ENCODE data around the gene FARSA.

Gene FARSA

DNA sequence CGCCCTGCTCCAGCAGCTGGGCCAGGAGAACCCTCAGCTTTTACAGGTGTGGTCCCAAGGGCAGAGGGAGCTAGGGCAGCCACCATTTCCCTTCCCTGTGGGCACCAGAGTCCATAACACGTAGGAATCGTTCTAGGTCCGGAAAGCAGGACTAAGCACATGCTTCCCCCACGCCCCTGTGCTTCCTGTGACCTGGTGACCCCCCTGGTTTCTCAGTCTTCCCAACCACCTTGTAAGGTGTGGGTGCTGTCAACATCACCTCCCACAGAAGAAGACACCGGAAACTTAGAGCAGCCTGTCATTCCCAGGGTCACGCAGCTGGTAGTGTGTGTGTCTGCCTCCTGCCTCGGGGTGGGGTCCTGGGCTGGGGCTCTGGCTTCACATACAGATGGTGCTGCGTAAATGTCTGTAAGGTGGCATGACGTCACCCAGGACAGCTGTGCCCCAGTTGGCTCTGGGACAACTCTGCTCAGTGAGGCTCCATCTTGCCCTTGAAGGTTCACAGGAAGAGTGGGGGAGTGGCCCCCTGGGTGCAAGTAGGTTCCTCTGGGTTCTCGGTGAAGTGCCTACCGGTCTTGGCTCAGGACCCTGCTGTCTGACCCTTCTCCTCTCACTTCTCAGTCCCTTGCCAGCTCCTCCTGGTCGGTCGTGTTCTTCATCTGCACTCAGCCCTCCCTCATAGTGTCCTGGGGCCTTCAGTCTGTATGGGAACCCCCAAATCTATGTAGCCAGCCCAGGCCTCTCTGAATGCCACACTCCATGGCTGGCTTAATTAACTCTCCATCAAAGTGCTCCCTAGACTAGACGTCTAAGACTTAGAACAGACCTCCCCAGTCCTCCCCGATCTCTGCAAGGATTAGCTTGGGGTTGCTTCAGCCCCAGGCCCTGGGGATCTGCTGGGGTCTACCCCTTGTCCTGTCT lies 16.1 kb upstream of the FARSA start:
- H3K27ac Mint-ChIP-seq: no peak overlapping the region
- peaks cover 20 to 24% of the 10 kb centered on the region in 2 donors for H3K4me1 Mint-ChIP-seq (ENCODE audit: low read depth in 2 of 2)
- DNase-seq (no peak), ATAC-seq (replicated peaks) (no peak)
- no peaks in the 10 kb centered on the region for H3K9me3 Mint-ChIP-seq
- H3K4me3 Mint-ChIP-seq: no peak overlapping the region
- peaks cover 71% of the 10 kb centered on the region for H3K36me3 Mint-ChIP-seq (ENCODE audit: insufficient read depth)
- H3K27me3 Mint-ChIP-seq: no peaks in the 10 kb centered on the region

DNA sequence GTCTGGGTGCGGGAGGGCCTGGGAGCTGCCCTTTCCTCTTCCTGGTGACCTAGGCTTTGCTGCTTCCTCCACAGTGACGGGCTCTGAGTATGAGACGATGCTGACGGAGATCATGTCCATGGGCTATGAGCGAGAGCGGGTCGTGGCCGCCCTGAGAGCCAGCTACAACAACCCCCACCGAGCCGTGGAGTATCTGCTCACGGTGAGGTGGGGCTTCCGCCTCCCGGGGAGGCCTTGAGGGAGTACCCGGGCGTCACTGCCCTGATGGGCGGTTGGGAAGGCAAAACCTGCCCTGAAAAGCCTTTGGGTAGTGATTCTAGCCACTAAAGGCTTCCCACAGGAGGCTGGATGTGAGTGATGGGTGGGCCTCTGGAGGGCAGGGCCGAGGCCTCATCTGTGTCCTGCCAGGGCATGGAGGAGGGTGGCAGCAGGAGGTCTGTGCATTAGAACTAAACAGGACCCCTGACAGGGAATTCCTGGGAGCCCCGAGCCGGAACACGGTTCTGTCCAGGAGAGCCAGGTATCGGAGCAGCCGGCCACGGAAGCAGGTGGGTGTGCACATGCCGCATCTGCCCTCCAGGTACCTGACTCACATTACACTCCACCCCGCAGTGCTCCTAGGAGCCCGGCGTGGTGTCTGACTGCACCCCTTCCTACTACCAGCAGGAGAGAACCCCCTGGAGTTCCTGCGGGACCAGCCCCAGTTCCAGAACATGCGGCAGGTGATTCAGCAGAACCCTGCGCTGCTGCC lies 15.3 kb upstream of the FARSA start:
- Mint-ChIP-seq H3K9me3 (no peaks in the 10 kb centered on the region), H3K4me3 (peak overlapping the region in 1 of 2 donors; percentile 33), H3K4me1 (ENCODE audit: low read depth in 2 of 2) (peaks cover 15 to 21% of the 10 kb centered on the region in 2 donors), H3K36me3 (ENCODE audit: insufficient read depth) (peaks cover 73% of the 10 kb centered on the region), H3K27me3 (no peaks in the 10 kb centered on the region), H3K27ac (no peak overlapping the region)
- DNase-seq (no peak), ATAC-seq (replicated peaks) (no peak)

DNA sequence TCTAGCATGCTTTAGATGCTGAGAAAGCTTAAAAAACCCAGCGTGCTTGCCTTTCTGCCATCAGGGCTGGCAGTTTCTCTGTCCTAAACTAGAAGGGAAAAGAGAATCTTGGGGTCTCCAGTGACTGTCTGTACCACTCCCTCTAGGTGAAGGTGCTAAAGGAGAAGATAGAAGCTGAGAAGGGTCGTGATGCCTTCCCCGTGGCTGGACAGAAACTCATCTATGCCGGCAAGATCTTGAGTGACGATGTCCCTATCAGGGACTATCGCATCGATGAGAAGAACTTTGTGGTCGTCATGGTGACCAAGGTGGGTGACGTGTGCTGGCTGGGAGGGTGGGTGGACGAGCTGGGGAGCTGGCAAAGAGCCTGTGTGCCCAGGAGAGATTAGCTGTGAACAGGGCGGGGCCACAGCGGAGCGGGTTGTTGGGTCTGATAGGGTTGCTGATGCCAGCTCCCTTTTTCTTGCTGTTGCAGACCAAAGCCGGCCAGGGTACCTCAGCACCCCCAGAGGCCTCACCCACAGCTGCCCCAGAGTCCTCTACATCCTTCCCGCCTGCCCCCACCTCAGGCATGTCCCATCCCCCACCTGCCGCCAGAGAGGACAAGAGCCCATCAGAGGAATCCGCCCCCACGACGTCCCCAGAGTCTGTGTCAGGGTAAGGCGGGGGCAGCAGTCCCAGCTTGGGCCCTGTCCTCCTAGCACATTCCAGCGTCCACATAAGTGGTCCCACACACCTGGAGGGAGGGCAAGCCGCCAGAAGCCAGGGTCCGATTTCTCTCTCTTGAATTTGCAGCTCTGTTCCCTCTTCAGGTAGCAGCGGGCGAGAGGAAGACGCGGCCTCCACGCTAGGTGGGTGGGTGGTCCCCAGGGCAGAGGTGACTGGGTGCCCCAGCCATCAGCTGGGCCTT lies 14.4 kb upstream of the FARSA start:
- no peak overlapping the region for H3K27ac Mint-ChIP-seq
- H3K27me3 Mint-ChIP-seq: no peaks in the 10 kb centered on the region
- peaks cover 20 to 26% of the 10 kb centered on the region in 2 donors for H3K4me1 Mint-ChIP-seq (ENCODE audit: low read depth in 2 of 2)
- DNase-seq (no peak), ATAC-seq (replicated peaks) (no peak)
- peak overlapping the region in 1 of 2 donors; percentile 33 for H3K4me3 Mint-ChIP-seq
- peaks cover 77% of the 10 kb centered on the region for H3K36me3 Mint-ChIP-seq (ENCODE audit: insufficient read depth)
- no peaks in the 10 kb centered on the region for H3K9me3 Mint-ChIP-seq

DNA sequence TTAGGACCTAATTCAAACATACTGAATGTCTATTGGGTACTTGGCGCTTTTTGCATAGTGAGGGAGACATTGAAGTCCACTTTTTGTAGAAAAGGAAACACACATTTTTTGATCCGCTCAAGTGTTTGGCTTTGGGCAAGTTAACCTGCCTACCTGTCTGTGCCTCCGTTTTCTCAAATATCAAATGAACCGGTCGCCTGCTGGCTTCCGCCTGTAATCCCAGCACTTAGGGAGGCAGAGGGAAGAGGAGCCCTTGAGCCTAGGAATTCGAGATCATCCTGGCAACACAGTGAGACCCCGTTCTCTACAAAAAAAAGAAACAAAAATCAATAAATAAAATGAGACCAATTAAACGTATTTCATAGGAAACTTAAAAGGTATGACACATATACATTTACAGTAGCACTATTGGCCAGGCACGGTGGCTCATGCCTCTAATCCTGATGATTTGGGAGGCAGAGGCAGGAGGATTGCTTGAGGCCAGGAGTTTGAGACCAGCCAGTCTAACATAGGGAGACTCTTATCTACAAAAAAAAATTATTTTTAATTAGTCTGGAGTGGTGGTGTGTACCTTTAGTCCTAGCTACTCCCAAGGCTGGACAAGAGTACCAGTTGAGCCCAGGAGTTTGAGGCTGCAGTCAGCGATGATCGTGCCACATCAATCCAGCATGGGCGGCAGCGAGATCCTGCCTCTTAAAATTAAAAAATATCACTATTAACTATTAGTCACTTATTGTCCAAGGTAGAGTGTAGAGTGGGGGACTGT lies 13.4 kb upstream of the FARSA start:
- Mint-ChIP-seq H3K27me3 (no peaks in the 10 kb centered on the region), H3K27ac (peak overlapping the region; percentile 98)

DNA sequence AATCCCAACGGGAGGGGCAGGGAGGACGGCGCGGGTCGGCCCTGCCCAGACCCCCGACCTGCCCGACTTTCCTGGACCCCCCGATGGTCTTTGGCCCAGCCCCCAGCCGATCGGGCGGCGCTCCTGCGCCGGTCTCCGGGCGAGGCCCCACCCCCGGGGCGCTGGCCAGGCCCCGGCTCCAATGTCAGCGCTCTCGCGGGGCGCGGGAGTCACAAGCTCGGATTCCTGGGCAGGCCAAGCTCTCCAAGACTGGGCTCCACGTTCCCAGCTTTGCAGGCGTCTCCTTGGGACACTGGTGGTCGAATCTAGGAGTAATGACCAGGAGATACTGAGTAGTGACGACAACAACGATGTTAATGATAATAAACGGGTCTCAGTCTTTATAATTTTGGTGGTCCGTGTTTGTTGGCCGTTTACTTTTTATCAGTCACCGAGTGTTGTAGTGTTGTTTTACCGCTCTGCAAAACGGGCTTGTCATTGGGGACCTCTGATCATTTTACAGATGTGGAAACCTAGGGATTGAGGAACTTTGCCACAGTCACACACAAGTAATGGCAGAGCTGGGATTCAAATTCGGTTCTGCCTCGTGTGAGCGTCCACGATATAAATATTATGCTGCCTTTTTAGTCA lies 12.7 kb upstream of the FARSA start:
- no peaks in the 10 kb centered on the region for H3K9me3 Mint-ChIP-seq
- H3K27ac Mint-ChIP-seq: peak overlapping the region; percentile 98
- peak; percentile 53 for ATAC-seq (replicated peaks)
- DNase-seq: peak in 2 of 3 experiments; percentile 28 to 35
- H3K4me3 Mint-ChIP-seq: peak overlapping the region; percentile 96 to 97
- H3K27me3 Mint-ChIP-seq: no peaks in the 10 kb centered on the region
- peaks cover 20 to 31% of the 10 kb centered on the region in 2 donors for H3K4me1 Mint-ChIP-seq (ENCODE audit: low read depth in 2 of 2)
- peaks cover 79% of the 10 kb centered on the region for H3K36me3 Mint-ChIP-seq (ENCODE audit: insufficient read depth)

More for the DNA sequence above, 13.4 kb upstream of the FARSA start:
- Mint-ChIP-seq H3K4me1 (ENCODE audit: low read depth in 2 of 2) (peaks cover 20 to 31% of the 10 kb centered on the region in 2 donors), H3K9me3 (no peaks in the 10 kb centered on the region), H3K4me3 (peak overlapping the region; percentile 96 to 97), H3K36me3 (ENCODE audit: insufficient read depth) (peaks cover 78% of the 10 kb centered on the region)
- DNase-seq: no peak
- ATAC-seq (replicated peaks): no peak

DNA sequence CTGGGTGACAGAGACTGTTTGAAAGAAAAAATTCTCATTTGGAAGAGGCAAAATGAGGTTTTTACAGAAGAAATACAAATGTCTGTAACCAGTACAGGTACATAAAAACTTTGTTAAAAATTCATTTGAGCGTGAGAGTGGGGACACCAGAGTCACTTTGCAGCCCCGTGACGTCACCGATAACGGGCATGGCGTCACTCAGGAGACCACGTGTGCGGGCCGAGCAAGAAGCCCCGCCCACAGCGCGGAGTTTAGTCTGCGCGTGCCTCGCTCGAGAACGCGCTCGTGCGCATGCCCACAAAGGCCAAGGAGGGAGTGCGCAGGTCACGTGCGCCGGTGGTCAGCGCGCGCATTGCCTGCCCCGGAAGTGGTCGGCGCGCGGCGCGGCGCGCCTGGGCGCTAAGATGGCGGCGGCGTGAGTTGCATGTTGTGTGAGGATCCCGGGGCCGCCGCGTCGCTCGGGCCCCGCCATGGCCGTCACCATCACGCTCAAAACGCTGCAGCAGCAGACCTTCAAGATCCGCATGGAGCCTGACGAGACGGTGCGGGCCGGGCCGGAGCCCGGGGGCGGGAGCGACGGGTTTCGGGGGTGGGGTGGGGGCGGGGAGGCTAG lies 12.1 kb upstream of the FARSA start, which contains the start of gene RAD23A:
TSS of gene RAD23A (plus strand) at position 384 of the 613 bp plus-strand sequence. CDS start at position 471, 87 bp downstream.
- peak within 1 kb of the TSS; percentile 96 to 97 for H3K4me3 Mint-ChIP-seq
- peak within 1 kb of the TSS; percentile 98 for H3K27ac Mint-ChIP-seq
- H3K27me3 Mint-ChIP-seq: no peaks in the 10 kb centered on the region
- no peaks in the 10 kb centered on the region for H3K9me3 Mint-ChIP-seq
- peaks cover 20 to 34% of the 10 kb centered on the region in 2 donors for H3K4me1 Mint-ChIP-seq (ENCODE audit: low read depth in 2 of 2)
- DNase-seq (peak; percentile 98 to 99 (median 99)), ATAC-seq (replicated peaks) (peak; percentile 85)
- peaks cover 83% of the 10 kb centered on the region for H3K36me3 Mint-ChIP-seq (ENCODE audit: insufficient read depth)

DNA sequence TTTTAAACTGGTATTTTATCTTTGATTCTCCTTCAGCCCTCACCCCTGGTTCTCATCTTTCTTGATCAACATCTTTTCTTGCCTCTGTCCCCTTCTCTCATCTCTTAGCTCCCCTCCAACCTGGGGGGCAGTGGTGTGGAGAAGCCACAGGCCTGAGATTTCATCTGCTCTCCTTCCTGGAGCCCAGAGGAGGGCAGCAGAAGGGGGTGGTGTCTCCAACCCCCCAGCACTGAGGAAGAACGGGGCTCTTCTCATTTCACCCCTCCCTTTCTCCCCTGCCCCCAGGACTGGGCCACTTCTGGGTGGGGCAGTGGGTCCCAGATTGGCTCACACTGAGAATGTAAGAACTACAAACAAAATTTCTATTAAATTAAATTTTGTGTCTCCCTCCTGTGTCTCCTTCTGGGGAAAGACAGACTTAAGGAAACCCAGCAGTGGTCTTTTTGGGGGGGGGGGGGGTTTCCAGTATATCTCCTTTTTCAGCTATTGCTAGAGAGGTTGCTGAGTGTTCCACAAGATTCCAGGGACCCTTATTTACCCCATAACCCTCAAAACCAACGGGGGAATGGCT lies 10.7 kb upstream of the FARSA start:
- H3K36me3 Mint-ChIP-seq (ENCODE audit: insufficient read depth): peaks cover 86% of the 10 kb centered on the region
- no peaks in the 10 kb centered on the region for H3K9me3 Mint-ChIP-seq
- peak overlapping the region; percentile 92 to 98 for H3K27ac Mint-ChIP-seq
- ATAC-seq (replicated peaks) (no peak), DNase-seq (no peak)
- H3K4me1 Mint-ChIP-seq (ENCODE audit: low read depth in 2 of 2): peaks cover 31 to 48% of the 10 kb centered on the region in 2 donors
- no peaks in the 10 kb centered on the region for H3K27me3 Mint-ChIP-seq
- H3K4me3 Mint-ChIP-seq: peak overlapping the region in 1 of 2 donors; percentile 96

DNA sequence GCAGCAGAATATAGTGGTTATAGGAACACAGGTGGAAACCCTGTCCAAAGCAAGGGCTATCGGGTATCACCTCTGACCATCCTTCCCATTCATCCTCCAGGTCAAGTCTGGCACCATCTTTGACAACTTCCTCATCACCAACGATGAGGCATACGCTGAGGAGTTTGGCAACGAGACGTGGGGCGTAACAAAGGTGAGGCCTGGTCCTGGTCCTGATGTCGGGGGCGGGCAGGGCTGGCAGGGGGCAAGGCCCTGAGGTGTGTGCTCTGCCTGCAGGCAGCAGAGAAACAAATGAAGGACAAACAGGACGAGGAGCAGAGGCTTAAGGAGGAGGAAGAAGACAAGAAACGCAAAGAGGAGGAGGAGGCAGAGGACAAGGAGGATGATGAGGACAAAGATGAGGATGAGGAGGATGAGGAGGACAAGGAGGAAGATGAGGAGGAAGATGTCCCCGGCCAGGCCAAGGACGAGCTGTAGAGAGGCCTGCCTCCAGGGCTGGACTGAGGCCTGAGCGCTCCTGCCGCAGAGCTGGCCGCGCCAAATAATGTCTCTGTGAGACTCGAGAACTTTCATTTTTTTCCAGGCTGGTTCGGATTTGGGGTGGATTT lies 10.0 kb upstream of the FARSA start:
- H3K36me3 Mint-ChIP-seq (ENCODE audit: insufficient read depth): peaks cover 86% of the 10 kb centered on the region
- DNase-seq: no peak

DNA sequence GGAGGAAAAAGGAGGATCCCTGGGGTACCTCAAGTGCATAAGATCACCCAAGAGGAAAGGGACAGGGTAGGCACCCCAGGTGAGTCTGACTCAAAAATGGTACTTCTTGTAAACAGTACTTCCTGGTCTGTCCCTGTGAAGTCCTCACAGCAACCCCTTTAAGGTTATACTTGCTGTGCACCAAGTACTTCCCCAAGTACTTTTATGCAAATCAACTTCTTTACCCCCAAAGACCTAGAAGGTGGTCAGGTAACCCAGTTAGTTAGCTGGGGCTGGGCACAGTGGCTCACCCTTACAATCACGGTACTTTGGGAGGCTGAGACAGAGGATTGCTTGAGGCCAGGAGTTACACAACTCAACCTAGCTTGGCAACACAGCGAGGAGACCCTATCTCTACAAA lies 7.4 kb upstream of the FARSA start:
- peaks cover 43 to 52% of the 10 kb centered on the region in 2 donors for H3K4me1 Mint-ChIP-seq (ENCODE audit: low read depth in 2 of 2)
- DNase-seq (no peak), ATAC-seq (replicated peaks) (no peak)
- H3K27ac Mint-ChIP-seq: peak overlapping the region in 1 of 2 donors; percentile 98
- peak overlapping the region; percentile 93 to 99 for H3K4me3 Mint-ChIP-seq
- no peaks in the 10 kb centered on the region for H3K27me3 Mint-ChIP-seq
- H3K9me3 Mint-ChIP-seq: no peaks in the 10 kb centered on the region
- H3K36me3 Mint-ChIP-seq (ENCODE audit: insufficient read depth): peaks cover 83% of the 10 kb centered on the region

More for the DNA sequence above, 10.0 kb upstream of the FARSA start:
- peaks cover 37 to 52% of the 10 kb centered on the region in 2 donors for H3K4me1 Mint-ChIP-seq (ENCODE audit: low read depth in 2 of 2)
- no peaks in the 10 kb centered on the region for H3K9me3 Mint-ChIP-seq
- H3K27ac Mint-ChIP-seq: peak overlapping the region; percentile 92 to 98
- peak overlapping the region in 1 of 2 donors; percentile 38 for H3K4me3 Mint-ChIP-seq
- H3K27me3 Mint-ChIP-seq: no peaks in the 10 kb centered on the region
- ATAC-seq (replicated peaks): no peak

DNA sequence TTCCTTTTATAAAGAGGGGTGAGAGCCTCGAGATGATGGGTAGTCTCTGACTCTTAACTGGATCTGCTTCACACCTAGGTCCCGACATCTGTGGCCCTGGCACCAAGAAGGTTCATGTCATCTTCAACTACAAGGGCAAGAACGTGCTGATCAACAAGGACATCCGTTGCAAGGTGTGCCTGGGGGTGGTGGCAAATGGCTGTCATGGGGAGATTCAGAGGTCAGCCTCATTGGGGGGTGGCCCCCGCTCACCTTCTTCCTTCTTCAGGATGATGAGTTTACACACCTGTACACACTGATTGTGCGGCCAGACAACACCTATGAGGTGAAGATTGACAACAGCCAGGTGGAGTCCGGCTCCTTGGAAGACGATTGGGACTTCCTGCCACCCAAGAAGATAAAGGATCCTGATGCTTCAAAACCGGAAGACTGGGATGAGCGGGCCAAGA lies 6.5 kb upstream of the FARSA start:
- Mint-ChIP-seq H3K9me3 (no peaks in the 10 kb centered on the region), H3K36me3 (ENCODE audit: insufficient read depth) (peaks cover 74% of the 10 kb centered on the region), H3K27me3 (no peaks in the 10 kb centered on the region), H3K27ac (peak overlapping the region; percentile 95 to 98), H3K4me3 (peak overlapping the region; percentile 93 to 99), H3K4me1 (ENCODE audit: low read depth in 2 of 2) (peaks cover 38 to 43% of the 10 kb centered on the region in 2 donors)
- ATAC-seq (replicated peaks) (no peak), DNase-seq (no peak)

Measured in effector memory CD8-positive, alpha-beta T cell (primary cell).